Middle frontal gyrus (tissue), 1 donor: ENCODE data around the gene PLPPR1.

Source experiments
- DNase-seq: peaks from one replicate; pipeline ENCODE4 v3.0.0-alpha.2; 2015; ENCODE audit warnings: low spot score; ENCODE audit errors: extremely low spot score

PLPPR1 gene

DNA sequence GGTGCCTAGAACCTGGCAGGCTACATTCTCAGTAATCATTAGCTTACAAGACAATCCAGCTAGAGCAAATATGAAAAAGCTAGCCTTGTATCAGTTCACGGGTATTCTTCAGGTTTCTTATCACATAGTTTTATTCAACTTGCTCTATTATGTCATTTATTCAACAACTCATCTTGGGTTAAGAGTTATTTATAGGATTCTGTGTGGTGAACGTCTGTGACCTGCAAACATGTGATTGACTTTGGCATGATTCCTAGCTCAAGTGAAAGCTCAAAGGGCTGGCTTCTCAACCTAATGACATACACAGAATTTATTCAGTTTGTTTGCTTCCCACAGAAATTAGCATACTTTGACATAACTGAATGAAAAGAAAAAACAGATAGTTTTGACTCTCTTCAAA lies 173.1 kb downstream of the PLPPR1 start:
- no peak for DNase-seq

DNA sequence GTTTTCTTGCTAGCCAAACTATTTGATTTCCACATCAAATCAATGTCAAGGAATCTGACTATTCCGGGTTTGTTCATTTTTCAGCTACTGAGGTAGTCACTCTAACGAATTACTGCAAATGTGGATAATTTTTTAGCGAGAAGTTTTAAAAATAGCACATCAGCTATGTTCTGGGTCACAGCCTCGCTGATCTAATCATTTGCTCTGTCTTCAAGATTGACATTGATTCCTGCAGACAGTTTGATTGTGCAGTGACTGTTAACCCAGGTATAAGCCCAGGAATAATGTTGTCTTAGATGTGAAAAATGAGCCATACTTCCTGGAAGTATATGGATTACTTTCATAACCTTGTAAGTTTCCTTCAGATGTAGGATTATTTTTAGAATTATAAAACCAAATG lies 181.1 kb downstream of the PLPPR1 start:
- DNase-seq = no peak

- no peak for DNase-seq
These were observed 184.1 kb downstream of the PLPPR1 start for GRCh38 chr9:101212661-101213060.

DNA sequence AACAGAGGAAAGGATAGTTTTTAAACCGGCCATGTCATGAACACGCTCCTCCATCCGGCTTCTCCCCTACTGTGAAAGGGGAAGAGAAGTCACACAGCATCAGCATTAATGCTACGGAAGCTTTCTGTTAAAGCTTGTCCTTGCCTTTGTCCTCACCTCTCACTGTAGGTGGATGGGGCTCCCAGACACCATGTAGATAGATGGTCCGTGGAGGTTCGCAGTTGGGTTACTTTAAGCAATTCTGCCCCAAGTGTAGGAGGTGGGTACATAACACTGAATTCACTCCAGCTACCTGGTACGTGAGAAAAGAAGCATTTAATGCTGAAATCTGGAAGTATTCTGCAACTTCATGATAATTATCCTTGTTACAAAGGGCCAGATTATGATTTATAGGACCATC lies 190.5 kb downstream of the PLPPR1 start:
- no peak for DNase-seq

DNA sequence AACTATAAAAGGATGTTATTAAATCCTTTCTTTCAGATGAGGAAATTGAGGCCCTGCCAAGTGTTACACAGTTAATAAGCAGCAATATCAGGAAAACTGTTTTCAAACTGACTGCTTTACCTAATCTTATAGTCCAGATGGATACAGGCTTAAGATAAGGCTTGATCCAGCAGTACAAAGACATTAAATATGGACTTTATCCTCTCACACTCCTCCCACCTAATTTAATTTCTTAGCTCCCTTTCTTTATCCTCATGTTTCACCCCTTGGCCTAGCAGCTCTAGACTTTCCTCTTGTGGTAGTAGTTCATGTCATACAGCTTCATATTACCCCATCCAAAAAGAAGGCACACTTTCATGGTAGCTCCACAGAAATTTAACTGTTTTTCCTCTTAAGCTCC lies 191.8 kb downstream of the PLPPR1 start:
- no peak for DNase-seq

GRCh38 chr9:101225271-101225670 lies 196.7 kb downstream of the PLPPR1 start:
- no peak for DNase-seq

- DNase-seq = peak; percentile 71
These were observed 197.6 kb downstream of the PLPPR1 start for GRCh38 chr9:101226161-101226560.

- no peak for DNase-seq
These were observed 198.3 kb downstream of the PLPPR1 start for GRCh38 chr9:101226803-101227202.

DNA sequence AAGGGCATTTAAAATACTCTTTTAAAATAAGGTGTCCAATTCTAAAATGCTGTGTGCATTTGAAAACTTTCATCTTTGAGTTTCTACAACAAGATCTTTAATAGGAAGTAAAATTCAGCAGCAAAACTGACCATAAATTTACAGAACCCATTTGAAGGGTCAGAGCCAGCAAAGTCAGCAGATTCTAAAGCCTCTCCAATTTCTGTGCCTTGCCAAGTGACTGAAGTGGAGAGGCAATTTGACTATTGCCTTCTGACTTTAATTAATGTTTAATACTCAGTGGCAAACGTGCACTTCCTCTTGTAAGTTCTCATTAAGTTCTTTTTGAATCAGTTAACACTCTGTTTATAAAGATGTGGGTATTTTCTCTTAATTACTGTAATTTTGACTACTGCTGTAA lies 201.1 kb downstream of the PLPPR1 start:
- DNase-seq = no peak

DNA sequence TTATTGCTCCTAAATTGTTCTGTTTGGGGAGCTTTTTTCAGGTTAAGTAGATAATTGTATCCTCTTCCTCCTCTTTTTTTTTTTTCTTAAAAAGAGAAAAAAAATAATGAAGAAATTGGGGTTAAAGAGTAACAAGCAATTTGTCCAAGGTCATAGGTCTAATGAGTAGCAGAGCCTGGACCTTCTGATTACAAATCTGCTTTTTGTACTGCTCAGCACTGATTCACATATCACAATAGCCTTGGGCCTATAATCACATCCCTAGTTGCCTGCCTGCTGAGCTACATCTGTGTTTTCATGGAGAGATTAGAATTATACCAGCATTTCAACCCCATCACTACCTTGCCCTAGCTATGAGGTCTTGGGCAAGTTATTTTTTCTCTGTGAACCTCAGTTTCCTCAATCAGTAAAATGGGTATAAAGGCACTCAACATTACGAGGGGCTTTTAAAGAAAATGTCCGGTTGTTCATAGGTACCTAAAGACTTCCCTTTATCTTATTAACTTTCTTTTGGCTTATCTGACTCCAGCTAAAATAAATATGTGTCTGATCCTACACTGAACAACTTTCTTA lies 204.0 kb downstream of the PLPPR1 start:
- no peak for DNase-seq

DNA sequence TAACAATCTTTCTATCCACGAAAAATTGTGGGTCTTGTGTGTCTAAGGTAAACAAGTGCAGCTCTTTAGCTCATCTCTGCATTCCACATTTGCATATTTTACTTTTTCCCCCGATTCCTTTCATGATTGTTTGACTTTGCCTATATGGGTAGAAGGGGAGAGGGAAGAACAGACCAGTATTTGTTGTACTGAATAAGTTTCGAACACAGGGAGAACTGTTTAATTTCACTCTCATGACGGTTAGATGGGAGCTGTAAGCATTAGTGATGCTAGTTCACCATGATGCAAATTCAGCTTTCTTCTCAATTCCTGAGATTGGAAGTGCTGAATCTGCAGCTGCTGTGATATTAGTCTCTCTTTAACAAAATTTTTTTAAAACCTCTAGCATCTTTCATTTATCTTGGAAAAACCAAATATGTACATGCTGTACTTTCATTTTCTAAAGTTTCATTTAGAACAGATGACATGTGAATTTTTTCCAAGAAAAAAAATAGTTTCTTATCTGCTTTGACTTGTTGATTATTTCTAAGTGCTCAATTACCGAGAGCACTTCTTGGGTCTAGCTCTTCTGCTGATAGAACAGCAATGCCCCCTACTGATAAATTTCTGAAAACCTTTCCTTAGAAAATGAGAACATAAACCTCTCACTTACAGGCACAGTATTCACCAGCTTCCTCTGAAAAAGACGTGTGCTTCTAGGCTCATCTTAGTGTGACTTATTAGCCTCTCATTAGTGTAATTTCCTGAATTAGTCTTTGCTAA lies 206.8 kb downstream of the PLPPR1 start:
- peak; percentile 70 for DNase-seq

DNA sequence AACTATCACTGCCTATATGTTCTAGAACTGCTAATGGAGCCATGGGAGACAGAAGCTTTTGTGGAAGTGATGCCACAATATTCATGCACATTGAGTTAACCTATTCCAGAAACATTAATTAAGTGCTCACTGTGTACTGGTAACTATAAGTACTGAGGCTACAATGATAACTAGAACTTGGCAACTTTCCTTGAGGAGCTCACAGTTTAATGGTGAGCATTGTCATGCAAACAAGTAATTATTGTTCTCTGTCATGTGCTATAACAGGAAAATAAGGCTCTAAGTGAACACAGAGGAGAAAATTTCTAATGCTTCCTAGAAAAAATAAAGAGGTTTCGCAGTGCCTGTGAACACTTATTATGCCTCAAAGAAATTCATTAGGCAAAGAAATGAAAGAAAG lies 214.1 kb downstream of the PLPPR1 start:
- no peak for DNase-seq

GRCh38 chr9:101246691-101247090 lies 218.2 kb downstream of the PLPPR1 start:
- DNase-seq = no peak

- no peak for DNase-seq
These were observed 218.8 kb downstream of the PLPPR1 start for GRCh38 chr9:101247297-101247696.

GRCh38 chr9:101254733-101255433 lies 226.4 kb downstream of the PLPPR1 start:
- DNase-seq = no peak

DNA sequence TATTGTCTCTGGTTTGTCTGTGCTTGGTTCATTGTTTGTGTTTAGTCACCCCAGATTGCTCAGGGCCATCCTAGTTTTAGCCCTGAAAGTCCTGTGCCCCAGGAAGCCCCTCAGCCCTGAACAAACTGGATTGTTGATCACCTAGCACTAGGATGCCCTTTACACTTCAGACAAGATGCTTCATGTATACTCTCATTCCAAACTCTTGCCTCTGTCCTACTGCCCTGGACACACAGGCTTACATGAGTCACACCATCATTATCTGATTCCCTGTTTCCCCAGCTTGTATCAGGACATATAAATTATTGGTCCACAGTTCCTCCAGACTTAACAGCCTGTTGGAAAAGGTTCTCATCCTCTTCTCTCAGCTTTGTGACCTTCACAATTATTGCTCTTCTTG lies 236.2 kb downstream of the PLPPR1 start:
- no peak for DNase-seq

DNA sequence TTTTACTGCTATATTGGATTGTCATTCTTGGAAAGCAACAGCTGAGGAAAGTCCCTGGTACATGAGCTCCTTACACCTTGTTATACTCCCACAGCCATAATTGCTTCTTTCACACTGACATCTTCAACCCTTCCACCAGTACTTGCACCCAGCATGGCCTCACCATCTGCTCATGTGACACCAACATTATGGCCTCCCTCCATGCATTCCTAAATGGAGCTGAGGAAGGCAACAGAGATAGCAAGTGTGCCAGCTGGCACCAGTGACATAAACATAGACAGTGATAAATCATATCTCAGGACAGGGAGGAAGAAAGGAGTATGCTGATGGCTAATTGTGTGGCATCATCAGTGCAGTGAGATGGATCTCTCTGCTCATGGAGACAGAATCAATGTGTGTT lies 236.7 kb downstream of the PLPPR1 start:
- DNase-seq = no peak

DNA sequence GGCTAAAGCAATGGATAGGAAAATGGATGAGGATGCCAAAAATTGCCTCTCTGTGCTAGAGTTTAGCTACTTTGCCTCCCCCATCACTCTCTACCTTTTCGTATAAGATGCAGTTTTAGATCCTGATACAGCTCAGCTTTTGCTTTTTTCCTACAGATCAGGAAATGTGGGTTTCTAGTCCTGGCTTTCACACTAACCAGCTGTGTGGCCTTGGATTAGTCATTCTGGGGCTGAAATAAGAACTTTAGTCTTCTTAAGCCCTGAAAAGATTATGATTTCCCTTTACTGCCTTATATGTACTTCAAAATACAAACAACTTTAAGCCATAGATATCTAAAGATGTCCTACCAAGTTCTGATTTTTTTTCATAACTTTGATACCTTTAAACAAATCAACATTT lies 239.9 kb downstream of the PLPPR1 start:
- no peak for DNase-seq

GRCh38 chr9:101269591-101270283 lies 241.2 kb downstream of the PLPPR1 start:
- no peak for DNase-seq

GRCh38 chr9:101270302-101270701 lies 241.8 kb downstream of the PLPPR1 start:
- no peak for DNase-seq

GRCh38 chr9:101271102-101271501 lies 242.6 kb downstream of the PLPPR1 start:
- no peak for DNase-seq
